HEK293 (cell line): ENCODE measurements around the gene DLEC1.

Experiments
- CTCF ChIA-PET: fragments of 350-600 bp; formaldehyde crosslinking; extraction: SDS; loops from one replicate; lab custom pipeline; 2021; ENCODE audit warnings: antibody characterized with exemption; lab: Yijun Ruan, JAX
- POLR2A ChIA-PET: fragments of 300-600 bp; formaldehyde crosslinking; extraction: SDS; loops from one replicate; lab custom pipeline; 2020; ENCODE audit warnings: antibody characterized with exemption, inconsistent platforms; lab: Yijun Ruan, JAX
- H3K27ac ChIP-seq: fragments of 200-500 bp; sonication (Bioruptor generic); 2 replicates; pipeline ENCODE4 v1.5.1; 2014; ENCODE audit warnings: low read depth, low read length, control low read depth, inconsistent platforms; ENCODE audit errors: extremely low read depth
- H3K36me3 ChIP-seq, 2 experiments: fragments of 200-500 bp in 1 of 2; sonication (Bioruptor generic) in 1 of 2; 1 replicate in 1 of 2; 2 replicates in 1 of 2; pipeline ENCODE4 v1.5.1; 2014 to 2017; ENCODE audit warnings: inconsistent platforms in 2 of 2, low read length in 2 of 2; ENCODE audit not compliant: control insufficient read depth in 2 of 2, insufficient read depth in 1 of 2
- H3K4me1 ChIP-seq: fragments of 200-500 bp; sonication (Bioruptor generic); 2 replicates; pipeline ENCODE4 v1.5.1; 2014; ENCODE audit warnings: mild to moderate bottlenecking, low read length, inconsistent platforms; ENCODE audit not compliant: control insufficient read depth, insufficient read depth
- H3K4me3 ChIP-seq: 2 replicates; pipeline ENCODE4 v1.5.1; 2011; ENCODE audit warnings: low read depth, mild to moderate bottlenecking, control low read depth, low read length, moderate library complexity
- H3K9me3 ChIP-seq: fragments of 200-500 bp; sonication (Bioruptor generic); 2 replicates; pipeline ENCODE4 v1.5.1; 2014; ENCODE audit warnings: low read depth, low read length, inconsistent platforms; ENCODE audit not compliant: control insufficient read depth, insufficient read depth
- HOXD13 ChIP-seq: sonication (generic); formaldehyde crosslinking; IDR thresholded peaks from 2 replicates; pipeline ENCODE4 v1.8.0; 2022; ENCODE audit warnings: missing genetic modification reagents, borderline replicate concordance
- MYNN ChIP-seq: fragments of 450-650 bp; formaldehyde crosslinking; IDR thresholded peaks from 2 replicates; pipeline ENCODE4 v1.5.1; 2016; ENCODE audit warnings: missing biosample characterization, missing genetic modification characterization, borderline replicate concordance
- ZBTB17 ChIP-seq: fragments of 450-650 bp; formaldehyde crosslinking; IDR thresholded peaks from 2 replicates; pipeline ENCODE4 v1.5.1; 2016; ENCODE audit warnings: missing biosample characterization, missing genetic modification characterization
- ZFP69B ChIP-seq: fragments of 450-650 bp; formaldehyde crosslinking; IDR thresholded peaks from 2 replicates; pipeline ENCODE4 v1.5.1; 2016; ENCODE audit warnings: missing biosample characterization, missing genetic modification characterization
- ZNF146 ChIP-seq: fragments of 450-650 bp; formaldehyde crosslinking; IDR thresholded peaks from 2 replicates; pipeline ENCODE4 v1.5.1; 2016; ENCODE audit warnings: missing biosample characterization, missing genetic modification characterization
- ZNF184 ChIP-seq: fragments of 450-650 bp; IDR thresholded peaks from 2 replicates; pipeline ENCODE4 v1.5.1; 2018; ENCODE audit warnings: missing biosample characterization, mild to moderate bottlenecking, missing genetic modification characterization
- ZNF501 ChIP-seq: fragments of 450-650 bp; formaldehyde crosslinking; IDR thresholded peaks from 2 replicates; pipeline ENCODE4 v1.5.1; 2016; ENCODE audit warnings: missing biosample characterization, missing genetic modification characterization
- ZNF510 ChIP-seq: fragments of 450-650 bp; formaldehyde crosslinking; IDR thresholded peaks from 2 replicates; pipeline ENCODE4 v1.5.1; 2018; ENCODE audit warnings: mild to moderate bottlenecking, missing genetic modification characterization, missing biosample characterization; ENCODE audit not compliant: insufficient replicate concordance
- ZNF521 ChIP-seq: fragments of 450-650 bp; formaldehyde crosslinking; IDR thresholded peaks from 2 replicates; pipeline ENCODE4 v1.5.1; 2017; ENCODE audit warnings: missing biosample characterization, mild to moderate bottlenecking, missing genetic modification characterization
- ZNF549 ChIP-seq: fragments of 450-650 bp; IDR thresholded peaks from 2 replicates; pipeline ENCODE4 v1.5.1; 2018; ENCODE audit warnings: missing biosample characterization, missing genetic modification characterization, mild to moderate bottlenecking, inconsistent platforms, moderate library complexity
- ZNF560 ChIP-seq: fragments of 450-650 bp; formaldehyde crosslinking; IDR thresholded peaks from 2 replicates; pipeline ENCODE4 v1.5.1; 2017; ENCODE audit warnings: missing biosample characterization, missing genetic modification characterization, borderline replicate concordance
- ZNF585B ChIP-seq: fragments of 450-650 bp; formaldehyde crosslinking; IDR thresholded peaks from 2 replicates; pipeline ENCODE4 v1.5.1; 2016; ENCODE audit warnings: missing biosample characterization, missing genetic modification characterization
- TF ChIP-seq, protein P1 (sequence below): fragments of 450-650 bp; formaldehyde crosslinking; IDR thresholded peaks from 2 replicates; pipeline ENCODE4 v1.5.1; 2016; ENCODE audit warnings: missing biosample characterization, missing genetic modification characterization
- TF ChIP-seq, protein P2 (sequence below): fragments of 450-650 bp; IDR thresholded peaks from 2 replicates; pipeline ENCODE4 v1.5.1; 2018; ENCODE audit warnings: missing biosample characterization, missing genetic modification characterization
- TF ChIP-seq, protein P3 (sequence below): fragments of 450-650 bp; formaldehyde crosslinking; optimal IDR thresholded peaks from 2 replicates; pipeline ENCODE3; 2016; ENCODE audit warnings: missing biosample characterization, mild to moderate bottlenecking, missing genetic modification characterization
- TF ChIP-seq, protein P4 (sequence below): fragments of 450-650 bp; formaldehyde crosslinking; IDR thresholded peaks from 2 replicates; pipeline ENCODE4 v1.5.1; 2017; ENCODE audit warnings: missing biosample characterization, missing genetic modification characterization

Gene DLEC1

DNA sequence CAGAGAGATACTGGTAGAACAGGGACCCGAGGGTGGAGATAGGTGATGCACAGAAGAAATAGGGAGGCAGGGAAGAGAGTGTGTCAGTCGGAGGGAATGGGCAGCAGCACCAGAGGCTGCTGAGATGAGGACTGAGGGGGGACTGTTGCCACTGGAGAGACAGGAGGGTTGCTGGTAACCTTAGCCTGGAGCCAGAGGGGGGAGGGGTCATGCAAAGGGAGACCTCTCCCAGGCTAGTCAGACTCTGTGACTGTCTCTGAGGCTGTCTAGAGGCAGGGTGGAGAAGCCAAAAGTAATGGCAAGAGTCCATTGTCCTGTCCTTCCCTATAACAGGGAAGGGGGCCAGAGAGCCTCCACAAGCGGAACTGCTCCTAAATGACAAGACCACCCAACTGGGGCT, 2.1 kb upstream of the DLEC1 start:
- Histone ChIP-seq H3K36me3 (no peaks in the 10 kb centered on the region), H3K4me1 (no peaks in the 10 kb centered on the region), H3K4me3 (no peak overlapping the region), H3K9me3 (no peaks in the 10 kb centered on the region), H3K27ac (no peak overlapping the region)
- ChIA-PET CTCF (no interaction called here), POLR2A (no interaction called here)
- TF ChIP-seq ZNF560 (no peak), HOXD13 (CRISPR knock-in tag) (no peak), ZFP69B (tag by site-specific recombination) (no peak), ZNF146 (no peak), ZBTB17 (tag by site-specific recombination) (no peak), ZNF585B (tag by site-specific recombination) (no peak), ZNF510 (tag by site-specific recombination) (no peak)
- TF ChIP-seq, protein P1, sequence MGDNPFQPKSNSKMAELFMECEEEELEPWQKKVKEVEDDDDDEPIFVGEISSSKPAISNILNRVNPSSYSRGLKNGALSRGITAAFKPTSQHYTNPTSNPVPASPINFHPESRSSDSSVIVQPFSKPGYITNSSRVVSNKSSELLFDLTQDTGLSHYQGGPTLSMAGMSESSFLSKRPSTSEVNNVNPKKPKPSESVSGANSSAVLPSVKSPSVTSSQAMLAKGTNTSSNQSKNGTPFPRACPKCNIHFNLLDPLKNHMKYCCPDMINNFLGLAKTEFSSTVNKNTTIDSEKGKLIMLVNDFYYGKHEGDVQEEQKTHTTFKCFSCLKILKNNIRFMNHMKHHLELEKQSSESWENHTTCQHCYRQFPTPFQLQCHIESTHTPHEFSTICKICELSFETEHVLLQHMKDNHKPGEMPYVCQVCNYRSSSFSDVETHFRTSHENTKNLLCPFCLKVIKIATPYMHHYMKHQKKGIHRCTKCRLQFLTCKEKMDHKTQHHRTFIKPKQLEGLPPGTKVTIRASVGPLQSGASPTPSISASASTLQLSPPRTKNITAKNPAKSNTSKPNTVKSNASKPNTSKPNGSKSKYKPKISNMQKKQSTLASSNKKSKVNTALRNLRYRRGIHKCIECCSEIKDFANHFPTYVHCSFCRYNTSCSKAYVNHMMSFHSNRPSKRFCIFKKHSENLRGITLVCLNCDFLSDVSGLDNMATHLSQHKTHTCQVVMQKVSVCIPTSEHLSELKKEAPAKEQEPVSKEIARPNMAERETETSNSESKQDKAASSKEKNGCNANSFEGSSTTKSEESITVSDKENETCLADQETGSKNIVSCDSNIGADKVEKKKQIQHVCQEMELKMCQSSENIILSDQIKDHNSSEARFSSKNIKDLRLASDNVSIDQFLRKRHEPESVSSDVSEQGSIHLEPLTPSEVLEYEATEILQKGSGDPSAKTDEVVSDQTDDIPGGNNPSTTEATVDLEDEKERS = no peak
- TF ChIP-seq, protein P2, sequence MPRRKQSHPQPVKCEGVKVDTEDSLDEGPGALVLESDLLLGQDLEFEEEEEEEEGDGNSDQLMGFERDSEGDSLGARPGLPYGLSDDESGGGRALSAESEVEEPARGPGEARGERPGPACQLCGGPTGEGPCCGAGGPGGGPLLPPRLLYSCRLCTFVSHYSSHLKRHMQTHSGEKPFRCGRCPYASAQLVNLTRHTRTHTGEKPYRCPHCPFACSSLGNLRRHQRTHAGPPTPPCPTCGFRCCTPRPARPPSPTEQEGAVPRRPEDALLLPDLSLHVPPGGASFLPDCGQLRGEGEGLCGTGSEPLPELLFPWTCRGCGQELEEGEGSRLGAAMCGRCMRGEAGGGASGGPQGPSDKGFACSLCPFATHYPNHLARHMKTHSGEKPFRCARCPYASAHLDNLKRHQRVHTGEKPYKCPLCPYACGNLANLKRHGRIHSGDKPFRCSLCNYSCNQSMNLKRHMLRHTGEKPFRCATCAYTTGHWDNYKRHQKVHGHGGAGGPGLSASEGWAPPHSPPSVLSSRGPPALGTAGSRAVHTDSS (tag by site-specific recombination) = no peak

DNA sequence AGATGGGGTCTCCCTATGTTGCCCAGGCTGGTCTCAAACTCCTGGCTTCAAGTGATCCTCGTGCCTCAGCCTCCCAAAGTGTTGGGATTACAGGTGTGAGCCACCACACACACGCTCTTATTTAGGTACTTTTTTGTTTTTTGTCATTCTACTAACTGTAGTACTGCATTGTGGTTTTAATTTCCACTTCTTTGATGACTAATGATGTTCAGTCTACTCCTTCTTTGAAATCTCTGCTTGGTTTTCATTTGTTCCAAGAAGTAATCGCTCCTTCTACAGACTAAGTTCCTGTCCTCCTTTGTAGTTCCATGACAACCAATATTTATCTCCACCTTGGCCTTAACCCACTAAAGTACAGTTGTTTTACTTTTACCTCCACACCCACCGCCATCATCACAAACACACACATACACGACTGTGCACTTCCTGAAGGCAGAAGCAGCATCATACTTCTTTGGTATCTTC, 529 bp upstream of the DLEC1 start:
- H3K36me3 ChIP-seq = no peaks in the 10 kb centered on the region
- TF ChIP-seq, protein P3, sequence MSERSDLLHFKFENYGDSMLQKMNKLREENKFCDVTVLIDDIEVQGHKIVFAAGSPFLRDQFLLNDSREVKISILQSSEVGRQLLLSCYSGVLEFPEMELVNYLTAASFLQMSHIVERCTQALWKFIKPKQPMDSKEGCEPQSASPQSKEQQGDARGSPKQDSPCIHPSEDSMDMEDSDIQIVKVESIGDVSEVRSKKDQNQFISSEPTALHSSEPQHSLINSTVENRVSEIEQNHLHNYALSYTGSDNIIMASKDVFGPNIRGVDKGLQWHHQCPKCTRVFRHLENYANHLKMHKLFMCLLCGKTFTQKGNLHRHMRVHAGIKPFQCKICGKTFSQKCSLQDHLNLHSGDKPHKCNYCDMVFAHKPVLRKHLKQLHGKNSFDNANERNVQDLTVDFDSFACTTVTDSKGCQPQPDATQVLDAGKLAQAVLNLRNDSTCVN (tag by site-specific recombination) = no peak
- TF ChIP-seq ZNF521 (tag by site-specific recombination) (no peak), MYNN (tag by site-specific recombination) (no peak), ZNF184 (tag by site-specific recombination) (no peak), ZNF549 (no peak), ZNF501 (tag by site-specific recombination) (no peak)
- TF ChIP-seq, protein P4, sequence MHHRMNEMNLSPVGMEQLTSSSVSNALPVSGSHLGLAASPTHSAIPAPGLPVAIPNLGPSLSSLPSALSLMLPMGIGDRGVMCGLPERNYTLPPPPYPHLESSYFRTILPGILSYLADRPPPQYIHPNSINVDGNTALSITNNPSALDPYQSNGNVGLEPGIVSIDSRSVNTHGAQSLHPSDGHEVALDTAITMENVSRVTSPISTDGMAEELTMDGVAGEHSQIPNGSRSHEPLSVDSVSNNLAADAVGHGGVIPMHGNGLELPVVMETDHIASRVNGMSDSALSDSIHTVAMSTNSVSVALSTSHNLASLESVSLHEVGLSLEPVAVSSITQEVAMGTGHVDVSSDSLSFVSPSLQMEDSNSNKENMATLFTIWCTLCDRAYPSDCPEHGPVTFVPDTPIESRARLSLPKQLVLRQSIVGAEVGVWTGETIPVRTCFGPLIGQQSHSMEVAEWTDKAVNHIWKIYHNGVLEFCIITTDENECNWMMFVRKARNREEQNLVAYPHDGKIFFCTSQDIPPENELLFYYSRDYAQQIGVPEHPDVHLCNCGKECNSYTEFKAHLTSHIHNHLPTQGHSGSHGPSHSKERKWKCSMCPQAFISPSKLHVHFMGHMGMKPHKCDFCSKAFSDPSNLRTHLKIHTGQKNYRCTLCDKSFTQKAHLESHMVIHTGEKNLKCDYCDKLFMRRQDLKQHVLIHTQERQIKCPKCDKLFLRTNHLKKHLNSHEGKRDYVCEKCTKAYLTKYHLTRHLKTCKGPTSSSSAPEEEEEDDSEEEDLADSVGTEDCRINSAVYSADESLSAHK (tag by site-specific recombination) = no peak
- no peak overlapping the region for H3K4me3 ChIP-seq
- ChIA-PET CTCF (interaction anchor here (0.6 kb wide), 1 partner anchor 106 kb away, joined by 7 read pairs; no protein-coding TSS in a partner anchor), POLR2A (no interaction called here)
- H3K9me3 ChIP-seq = no peaks in the 10 kb centered on the region
- no peak overlapping the region for H3K27ac ChIP-seq
- no peaks in the 10 kb centered on the region for H3K4me1 ChIP-seq
